HEK293 (cell line): ENCODE measurements around the gene PGAP6.

Experiments used
- CTCF ChIA-PET: fragments of 350-600 bp; formaldehyde crosslinking; extraction: SDS; loops from one replicate; lab custom pipeline; 2021; ENCODE audit warnings: antibody characterized with exemption; lab: Yijun Ruan, JAX
- POLR2A ChIA-PET: fragments of 300-600 bp; formaldehyde crosslinking; extraction: SDS; loops from one replicate; lab custom pipeline; 2020; ENCODE audit warnings: antibody characterized with exemption, inconsistent platforms; lab: Yijun Ruan, JAX
- H3K27ac ChIP-seq: fragments of 200-500 bp; sonication (Bioruptor generic); 2 replicates; pipeline ENCODE4 v1.5.1; 2014; ENCODE audit warnings: low read depth, low read length, control low read depth, inconsistent platforms; ENCODE audit errors: extremely low read depth
- H3K36me3 ChIP-seq, 2 experiments: fragments of 200-500 bp in 1 of 2; sonication (Bioruptor generic) in 1 of 2; 1 replicate in 1 of 2; 2 replicates in 1 of 2; pipeline ENCODE4 v1.5.1; 2014 to 2017; ENCODE audit warnings: inconsistent platforms in 2 of 2, low read length in 2 of 2; ENCODE audit not compliant: control insufficient read depth in 2 of 2, insufficient read depth in 1 of 2
- H3K4me1 ChIP-seq: fragments of 200-500 bp; sonication (Bioruptor generic); 2 replicates; pipeline ENCODE4 v1.5.1; 2014; ENCODE audit warnings: mild to moderate bottlenecking, low read length, inconsistent platforms; ENCODE audit not compliant: control insufficient read depth, insufficient read depth
- H3K4me3 ChIP-seq: 2 replicates; pipeline ENCODE4 v1.5.1; 2011; ENCODE audit warnings: low read depth, mild to moderate bottlenecking, control low read depth, low read length, moderate library complexity
- H3K9me3 ChIP-seq: fragments of 200-500 bp; sonication (Bioruptor generic); 2 replicates; pipeline ENCODE4 v1.5.1; 2014; ENCODE audit warnings: low read depth, low read length, inconsistent platforms; ENCODE audit not compliant: control insufficient read depth, insufficient read depth
- GLI4 ChIP-seq: fragments of 450-650 bp; formaldehyde crosslinking; IDR thresholded peaks from 2 replicates; pipeline ENCODE4 v1.5.1; 2016; ENCODE audit warnings: missing biosample characterization, missing genetic modification characterization
- KLF1 ChIP-seq: fragments of 450-650 bp; formaldehyde crosslinking; IDR thresholded peaks from 2 replicates; pipeline ENCODE4 v1.5.1; 2016; ENCODE audit warnings: missing biosample characterization, missing genetic modification characterization
- SP2 ChIP-seq: fragments of 450-650 bp; formaldehyde crosslinking; IDR thresholded peaks from 2 replicates; pipeline ENCODE4 v1.5.1; 2016; ENCODE audit warnings: missing biosample characterization, missing genetic modification characterization
- SP3 ChIP-seq: fragments of 450-650 bp; formaldehyde crosslinking; IDR thresholded peaks from 2 replicates; pipeline ENCODE4 v1.5.1; 2016; ENCODE audit warnings: missing biosample characterization, missing genetic modification characterization
- ZBTB48 ChIP-seq: fragments of 450-650 bp; formaldehyde crosslinking; IDR thresholded peaks from 2 replicates; pipeline ENCODE4 v1.5.1; 2016; ENCODE audit warnings: missing biosample characterization, missing genetic modification characterization
- ZFP69B ChIP-seq: fragments of 450-650 bp; formaldehyde crosslinking; IDR thresholded peaks from 2 replicates; pipeline ENCODE4 v1.5.1; 2016; ENCODE audit warnings: missing biosample characterization, missing genetic modification characterization
- ZNF37A ChIP-seq: fragments of 450-650 bp; IDR thresholded peaks from 2 replicates; pipeline ENCODE4 v1.5.1; 2018; ENCODE audit warnings: missing biosample characterization, missing genetic modification characterization
- ZNF404 ChIP-seq: fragments of 450-650 bp; formaldehyde crosslinking; IDR thresholded peaks from 2 replicates; pipeline ENCODE4 v1.5.1; 2017; ENCODE audit warnings: missing biosample characterization, missing genetic modification characterization
- ZNF423 ChIP-seq: fragments of 450-650 bp; formaldehyde crosslinking; IDR thresholded peaks from 2 replicates; pipeline ENCODE4 v1.5.1; 2016; ENCODE audit warnings: missing biosample characterization, missing genetic modification characterization
- ZNF488 ChIP-seq: fragments of 450-650 bp; formaldehyde crosslinking; IDR thresholded peaks from 2 replicates; pipeline ENCODE4 v1.5.1; 2016; ENCODE audit warnings: missing biosample characterization, missing genetic modification characterization
- ZNF521 ChIP-seq: fragments of 450-650 bp; formaldehyde crosslinking; IDR thresholded peaks from 2 replicates; pipeline ENCODE4 v1.5.1; 2017; ENCODE audit warnings: missing biosample characterization, mild to moderate bottlenecking, missing genetic modification characterization
- ZNF639 ChIP-seq: fragments of 450-650 bp; formaldehyde crosslinking; IDR thresholded peaks from 2 replicates; pipeline ENCODE4 v1.5.1; 2016; ENCODE audit warnings: missing biosample characterization, missing genetic modification characterization
- ZNF701 ChIP-seq: fragments of 450-650 bp; formaldehyde crosslinking; IDR thresholded peaks from 2 replicates; pipeline ENCODE4 v1.5.1; 2016; ENCODE audit warnings: missing biosample characterization, missing genetic modification characterization
- TF ChIP-seq, protein P1 (sequence below): fragments of 450-650 bp; formaldehyde crosslinking; IDR thresholded peaks from 2 replicates; pipeline ENCODE4 v1.5.1; 2016; ENCODE audit warnings: missing biosample characterization, missing genetic modification characterization, low read depth
- TF ChIP-seq, protein P2 (sequence below): fragments of 450-650 bp; formaldehyde crosslinking; IDR thresholded peaks from 2 replicates; pipeline ENCODE4 v1.5.1; 2016; ENCODE audit warnings: missing biosample characterization, missing genetic modification characterization, borderline replicate concordance
- TF ChIP-seq, protein P3 (sequence below): fragments of 450-650 bp; formaldehyde crosslinking; IDR thresholded peaks from 2 replicates; pipeline ENCODE4 v1.5.1; 2016; ENCODE audit warnings: missing biosample characterization, missing genetic modification characterization
- TF ChIP-seq, protein P4 (sequence below): fragments of 450-650 bp; formaldehyde crosslinking; IDR thresholded peaks from 2 replicates; pipeline ENCODE4 v1.5.1; 2017; ENCODE audit warnings: missing biosample characterization, missing genetic modification characterization
- TF ChIP-seq, protein P5 (sequence below): fragments of 450-650 bp; formaldehyde crosslinking; IDR thresholded peaks from 2 replicates; pipeline ENCODE4 v1.5.1; 2016; ENCODE audit warnings: missing biosample characterization, missing genetic modification characterization, low read depth

PGAP6 gene

GRCh38 chr16:410516-411178, 28.9 kb upstream of the PGAP6 start:
- POLR2A ChIA-PET, result no interaction called here

More at GRCh38 chr16:410516-411178, 28.9 kb upstream of the PGAP6 start:
- CTCF ChIA-PET, result interaction anchor here (1.0 kb wide), 1 partner anchor 19 kb away, joined by 3 read pairs; no protein-coding TSS in a partner anchor
- Histone ChIP-seq H3K36me3 (peaks cover 0 to 15% of the 10 kb centered on the region in 2 experiments; a peak in 2 of 3 replicates), H3K4me1 (no peaks in the 10 kb centered on the region), H3K9me3 (no peaks in the 10 kb centered on the region), H3K4me3 (no peak overlapping the region), H3K27ac (no peak overlapping the region)
- TF ChIP-seq, protein P1, sequence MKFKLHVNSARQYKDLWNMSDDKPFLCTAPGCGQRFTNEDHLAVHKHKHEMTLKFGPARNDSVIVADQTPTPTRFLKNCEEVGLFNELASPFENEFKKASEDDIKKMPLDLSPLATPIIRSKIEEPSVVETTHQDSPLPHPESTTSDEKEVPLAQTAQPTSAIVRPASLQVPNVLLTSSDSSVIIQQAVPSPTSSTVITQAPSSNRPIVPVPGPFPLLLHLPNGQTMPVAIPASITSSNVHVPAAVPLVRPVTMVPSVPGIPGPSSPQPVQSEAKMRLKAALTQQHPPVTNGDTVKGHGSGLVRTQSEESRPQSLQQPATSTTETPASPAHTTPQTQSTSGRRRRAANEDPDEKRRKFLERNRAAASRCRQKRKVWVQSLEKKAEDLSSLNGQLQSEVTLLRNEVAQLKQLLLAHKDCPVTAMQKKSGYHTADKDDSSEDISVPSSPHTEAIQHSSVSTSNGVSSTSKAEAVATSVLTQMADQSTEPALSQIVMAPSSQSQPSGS (tag by site-specific recombination), result no peak
- TF ChIP-seq GLI4 (tag by site-specific recombination) (no peak), ZNF404 (no peak), ZNF521 (no peak), ZNF639 (tag by site-specific recombination) (no peak), KLF1 (tag by site-specific recombination) (no peak), ZBTB48 (tag by site-specific recombination) (no peak), SP3 (no peak), ZNF701 (tag by site-specific recombination) (no peak), ZNF37A (tag by site-specific recombination) (no peak), ZFP69B (no peak), SP2 (no peak), ZNF488 (no peak), ZNF423 (tag by site-specific recombination) (no peak)
- TF ChIP-seq, protein P2, sequence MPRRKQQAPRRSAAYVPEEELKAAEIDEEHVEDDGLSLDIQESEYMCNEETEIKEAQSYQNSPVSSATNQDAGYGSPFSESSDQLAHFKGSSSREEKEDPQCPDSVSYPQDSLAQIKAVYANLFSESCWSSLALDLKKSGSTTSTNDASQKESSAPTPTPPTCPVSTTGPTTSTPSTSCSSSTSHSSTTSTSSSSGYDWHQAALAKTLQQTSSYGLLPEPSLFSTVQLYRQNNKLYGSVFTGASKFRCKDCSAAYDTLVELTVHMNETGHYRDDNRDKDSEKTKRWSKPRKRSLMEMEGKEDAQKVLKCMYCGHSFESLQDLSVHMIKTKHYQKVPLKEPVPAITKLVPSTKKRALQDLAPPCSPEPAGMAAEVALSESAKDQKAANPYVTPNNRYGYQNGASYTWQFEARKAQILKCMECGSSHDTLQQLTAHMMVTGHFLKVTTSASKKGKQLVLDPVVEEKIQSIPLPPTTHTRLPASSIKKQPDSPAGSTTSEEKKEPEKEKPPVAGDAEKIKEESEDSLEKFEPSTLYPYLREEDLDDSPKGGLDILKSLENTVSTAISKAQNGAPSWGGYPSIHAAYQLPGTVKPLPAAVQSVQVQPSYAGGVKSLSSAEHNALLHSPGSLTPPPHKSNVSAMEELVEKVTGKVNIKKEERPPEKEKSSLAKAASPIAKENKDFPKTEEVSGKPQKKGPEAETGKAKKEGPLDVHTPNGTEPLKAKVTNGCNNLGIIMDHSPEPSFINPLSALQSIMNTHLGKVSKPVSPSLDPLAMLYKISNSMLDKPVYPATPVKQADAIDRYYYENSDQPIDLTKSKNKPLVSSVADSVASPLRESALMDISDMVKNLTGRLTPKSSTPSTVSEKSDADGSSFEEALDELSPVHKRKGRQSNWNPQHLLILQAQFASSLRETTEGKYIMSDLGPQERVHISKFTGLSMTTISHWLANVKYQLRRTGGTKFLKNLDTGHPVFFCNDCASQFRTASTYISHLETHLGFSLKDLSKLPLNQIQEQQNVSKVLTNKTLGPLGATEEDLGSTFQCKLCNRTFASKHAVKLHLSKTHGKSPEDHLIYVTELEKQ, result no peak
- TF ChIP-seq, protein P3, sequence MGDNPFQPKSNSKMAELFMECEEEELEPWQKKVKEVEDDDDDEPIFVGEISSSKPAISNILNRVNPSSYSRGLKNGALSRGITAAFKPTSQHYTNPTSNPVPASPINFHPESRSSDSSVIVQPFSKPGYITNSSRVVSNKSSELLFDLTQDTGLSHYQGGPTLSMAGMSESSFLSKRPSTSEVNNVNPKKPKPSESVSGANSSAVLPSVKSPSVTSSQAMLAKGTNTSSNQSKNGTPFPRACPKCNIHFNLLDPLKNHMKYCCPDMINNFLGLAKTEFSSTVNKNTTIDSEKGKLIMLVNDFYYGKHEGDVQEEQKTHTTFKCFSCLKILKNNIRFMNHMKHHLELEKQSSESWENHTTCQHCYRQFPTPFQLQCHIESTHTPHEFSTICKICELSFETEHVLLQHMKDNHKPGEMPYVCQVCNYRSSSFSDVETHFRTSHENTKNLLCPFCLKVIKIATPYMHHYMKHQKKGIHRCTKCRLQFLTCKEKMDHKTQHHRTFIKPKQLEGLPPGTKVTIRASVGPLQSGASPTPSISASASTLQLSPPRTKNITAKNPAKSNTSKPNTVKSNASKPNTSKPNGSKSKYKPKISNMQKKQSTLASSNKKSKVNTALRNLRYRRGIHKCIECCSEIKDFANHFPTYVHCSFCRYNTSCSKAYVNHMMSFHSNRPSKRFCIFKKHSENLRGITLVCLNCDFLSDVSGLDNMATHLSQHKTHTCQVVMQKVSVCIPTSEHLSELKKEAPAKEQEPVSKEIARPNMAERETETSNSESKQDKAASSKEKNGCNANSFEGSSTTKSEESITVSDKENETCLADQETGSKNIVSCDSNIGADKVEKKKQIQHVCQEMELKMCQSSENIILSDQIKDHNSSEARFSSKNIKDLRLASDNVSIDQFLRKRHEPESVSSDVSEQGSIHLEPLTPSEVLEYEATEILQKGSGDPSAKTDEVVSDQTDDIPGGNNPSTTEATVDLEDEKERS (tag by site-specific recombination), result no peak
- TF ChIP-seq, protein P4, sequence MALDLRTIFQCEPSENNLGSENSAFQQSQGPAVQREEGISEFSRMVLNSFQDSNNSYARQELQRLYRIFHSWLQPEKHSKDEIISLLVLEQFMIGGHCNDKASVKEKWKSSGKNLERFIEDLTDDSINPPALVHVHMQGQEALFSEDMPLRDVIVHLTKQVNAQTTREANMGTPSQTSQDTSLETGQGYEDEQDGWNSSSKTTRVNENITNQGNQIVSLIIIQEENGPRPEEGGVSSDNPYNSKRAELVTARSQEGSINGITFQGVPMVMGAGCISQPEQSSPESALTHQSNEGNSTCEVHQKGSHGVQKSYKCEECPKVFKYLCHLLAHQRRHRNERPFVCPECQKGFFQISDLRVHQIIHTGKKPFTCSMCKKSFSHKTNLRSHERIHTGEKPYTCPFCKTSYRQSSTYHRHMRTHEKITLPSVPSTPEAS, result no peak
- TF ChIP-seq, protein P5, sequence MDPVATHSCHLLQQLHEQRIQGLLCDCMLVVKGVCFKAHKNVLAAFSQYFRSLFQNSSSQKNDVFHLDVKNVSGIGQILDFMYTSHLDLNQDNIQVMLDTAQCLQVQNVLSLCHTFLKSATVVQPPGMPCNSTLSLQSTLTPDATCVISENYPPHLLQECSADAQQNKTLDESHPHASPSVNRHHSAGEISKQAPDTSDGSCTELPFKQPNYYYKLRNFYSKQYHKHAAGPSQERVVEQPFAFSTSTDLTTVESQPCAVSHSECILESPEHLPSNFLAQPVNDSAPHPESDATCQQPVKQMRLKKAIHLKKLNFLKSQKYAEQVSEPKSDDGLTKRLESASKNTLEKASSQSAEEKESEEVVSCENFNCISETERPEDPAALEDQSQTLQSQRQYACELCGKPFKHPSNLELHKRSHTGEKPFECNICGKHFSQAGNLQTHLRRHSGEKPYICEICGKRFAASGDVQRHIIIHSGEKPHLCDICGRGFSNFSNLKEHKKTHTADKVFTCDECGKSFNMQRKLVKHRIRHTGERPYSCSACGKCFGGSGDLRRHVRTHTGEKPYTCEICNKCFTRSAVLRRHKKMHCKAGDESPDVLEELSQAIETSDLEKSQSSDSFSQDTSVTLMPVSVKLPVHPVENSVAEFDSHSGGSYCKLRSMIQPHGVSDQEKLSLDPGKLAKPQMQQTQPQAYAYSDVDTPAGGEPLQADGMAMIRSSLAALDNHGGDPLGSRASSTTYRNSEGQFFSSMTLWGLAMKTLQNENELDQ, result no peak
